GM13977 (cell line): ENCODE data around the gene DMAP1.

Experiments
- DNase-seq: peaks from one replicate; pipeline ENCODE4 v3.0.0; 2012; ENCODE audit warnings: low spot score
- CTCF ChIP-seq: IDR thresholded peaks from 2 replicates; pipeline ENCODE4 v1.5.1; 2012; ENCODE audit warnings: mild to moderate bottlenecking, control low read depth; ENCODE audit not compliant: insufficient read depth; ENCODE audit errors: extremely low read depth, missing control alignments
- in situ Hi-C: fragments of 300-500 bp; cut with MboI; formaldehyde crosslinking; loops from one replicate; pipeline ENCODE4 v1.12.0; 2022; ENCODE audit warnings: low sequenced_read_pairs, low pct_unique_long_range_greater_than_20kb, mixed read lengths, inconsistent platforms; ENCODE audit not compliant: unreplicated experiment

The DMAP1 gene

GRCh38 chr1:44242746-44243145 is 29.5 kb downstream of the DMAP1 start:
- no peak for DNase-seq
- TF ChIP-seq CTCF = no peak
- in situ Hi-C loops = no loop called here

- no peak for DNase-seq
- in situ Hi-C loops = no loop called here
- no peak for TF ChIP-seq CTCF
These were observed 30.7 kb downstream of the DMAP1 start for GRCh38 chr1:44243782-44244495.

- no peak for DNase-seq
- in situ Hi-C loops = no loop called here
- no peak for TF ChIP-seq CTCF
These were observed 31.7 kb downstream of the DMAP1 start for GRCh38 chr1:44244986-44245385.

- no peak for TF ChIP-seq CTCF
- DNase-seq = no peak
These were observed 33.5 kb downstream of the DMAP1 start for GRCh38 chr1:44246806-44247205.

GRCh38 chr1:44249543-44249942 is 36.3 kb downstream of the DMAP1 start:
- in situ Hi-C loops = no loop called here
- DNase-seq = no peak
- no peak for TF ChIP-seq CTCF

More at GRCh38 chr1:44246806-44247205, 33.5 kb downstream of the DMAP1 start:
- in situ Hi-C loops = no loop called here

- DNase-seq = no peak
- in situ Hi-C loops = no loop called here
- no peak for TF ChIP-seq CTCF
These were observed 37.0 kb downstream of the DMAP1 start for GRCh38 chr1:44250068-44250781.
